Measurements from ENCODE around the gene HOXB13.

GRCh38 chr17:48690655-48691054, 37.9 kb downstream of the HOXB13 start:
- TF ChIP-seq POLR2A (IDR thresholded peaks at IDR 0.05) (no peak), CTCF (IDR thresholded peaks at IDR 0.05) (no peak), POLR2AphosphoS5 (IDR thresholded peaks at IDR 0.05) (no peak)

Data from upper lobe of left lung (tissue), 4 donors.